HCT116 (cell line): ENCODE measurements around the gene PTPN1. TPM values are rescaled to one million over a fixed set of nuclear protein-coding genes. Genes with fewer than 3 reads are reported as not detected.

Source experiments
- ATAC-seq: fragments of 200-7000 bp; cut with Tn5 transposase; 2 replicates; pipeline ENCODE4 v1.9.1; 2020; ENCODE audit warnings: mild to moderate bottlenecking, moderate library complexity
- BruUV-seq: library from RNA; stranded (reverse); fragments of 400-500 nt; replicated peaks from 2 replicates; lab custom pipeline; 2021; lab: Mats Ljungman, UMichigan
- CTCF ChIA-PET: fragments of 300-600 bp; sonication (Branson Sonifier 250); formaldehyde crosslinking; loops from one replicate; lab custom pipeline; 2021; ENCODE audit warnings: antibody characterized with exemption; lab: Charles Lee
- POLR2A ChIA-PET: fragments of 300-600, 350-600 bp; sonication (Branson Sonifier 250); formaldehyde crosslinking; loops from one replicate; lab custom pipeline; 2021; ENCODE audit warnings: antibody characterized with exemption; lab: Charles Lee
- RAD21 ChIA-PET, 2 experiments: fragments of 300-600 bp; sonication (Branson Sonifier 250); formaldehyde crosslinking; loops; one replicate each; lab custom pipeline; 2023; ENCODE audit warnings: low total read pairs in 2 of 2; ENCODE audit not compliant: uncharacterized antibody in 2 of 2, unreplicated experiment in 2 of 2, low non-redundant PET in 1 of 2; lab: Charles Lee
- DNase-seq: peaks from one replicate; pipeline ENCODE4 v3.0.0-alpha.2; 2010; ENCODE audit warnings: low read depth, low spot score
- H2AFZ ChIP-seq: fragments of 200-600 bp; shearing (Covaris generic), sonication (generic); 2 replicates; pipeline ENCODE4 v1.6.1; 2017; ENCODE audit warnings: low read depth, mixed run types, mixed read lengths, antibody characterized with exemption, low read length; ENCODE audit not compliant: poor library complexity, severe bottlenecking
- H3K27ac ChIP-seq: 2 replicates; pipeline ENCODE4 v1.5.1; 2012; ENCODE audit warnings: low read depth, low read length
- H3K27me3 ChIP-seq: fragments of 200-600 bp; sonication (generic); 2 replicates; pipeline ENCODE4 v1.6.1; 2016; ENCODE audit warnings: mixed run types, low read length, mixed read lengths; ENCODE audit not compliant: insufficient read depth
- H3K36me3 ChIP-seq, 2 experiments: fragments of 200-500 bp in 1 of 2; fragments of 200-600 bp in 1 of 2; sonication (Bioruptor generic) in 1 of 2; sonication (generic) in 1 of 2; 2 replicates each; pipeline versions ENCODE4 v1.5.1 to v1.6.1; 2014 to 2016; ENCODE audit warnings: low read length in 2 of 2, inconsistent platforms in 1 of 2, mixed read lengths in 1 of 2, mixed run types in 1 of 2; ENCODE audit not compliant: insufficient read depth in 2 of 2, control insufficient read depth in 1 of 2
- H3K4me1 ChIP-seq, 2 experiments: fragments of 200-600 bp in 1 of 2; sonication (generic) in 1 of 2; 2 replicates each; pipeline versions ENCODE4 v1.5.1 to v1.6.1; 2012 to 2017; ENCODE audit warnings: low read length in 2 of 2, inconsistent platforms in 1 of 2, mild to moderate bottlenecking in 1 of 2, mixed read lengths in 1 of 2, mixed run types in 1 of 2, moderate library complexity in 1 of 2; ENCODE audit not compliant: insufficient read depth in 2 of 2, control insufficient read depth in 1 of 2
- H3K4me2 ChIP-seq: fragments of 200-600 bp; sonication (generic); 2 replicates; pipeline ENCODE4 v1.6.1; 2017; ENCODE audit warnings: mixed run types, low read length, mixed read lengths
- H3K4me3 ChIP-seq, 2 experiments: fragments of 200-600 bp in 1 of 2; sonication (generic) in 1 of 2; replicated peaks in 1 of 2; 2 replicates each; pipeline ENCODE4 v1.5.1; 2011 to 2016; ENCODE audit warnings: low read length in 2 of 2, control low read depth in 1 of 2, low read depth in 1 of 2, mild to moderate bottlenecking in 1 of 2, mixed read lengths in 1 of 2, mixed run types in 1 of 2
- H3K79me2 ChIP-seq: fragments of 200-600 bp; sonication (generic); 2 replicates; pipeline ENCODE4 v1.6.1; 2017; ENCODE audit warnings: mild to moderate bottlenecking, mixed run types, low read length, moderate library complexity, mixed read lengths; ENCODE audit not compliant: insufficient read depth
- H3K9ac ChIP-seq: fragments of 200-600 bp; sonication (generic); 2 replicates; pipeline ENCODE4 v1.6.1; 2016; ENCODE audit warnings: low read length, mixed read lengths
- H3K9me2 ChIP-seq: fragments of 200-600 bp; sonication (generic), shearing (Covaris generic); 2 replicates; pipeline ENCODE4 v1.6.1; 2017; ENCODE audit warnings: mixed run types, mild to moderate bottlenecking, moderate library complexity; ENCODE audit not compliant: insufficient read depth
- H3K9me3 ChIP-seq, 2 experiments: fragments of 200-500 bp in 1 of 2; fragments of 200-600 bp in 1 of 2; sonication (Bioruptor generic) in 1 of 2; sonication (generic) in 1 of 2; 2 replicates each; pipeline ENCODE4 v1.6.1; 2014 to 2017; ENCODE audit warnings: low read length in 2 of 2, mixed read lengths in 2 of 2, inconsistent platforms in 1 of 2, low read depth in 1 of 2, mild to moderate bottlenecking in 1 of 2, mixed run types in 1 of 2, moderate library complexity in 1 of 2; ENCODE audit not compliant: control insufficient read depth in 1 of 2, insufficient read depth in 1 of 2
- H4K20me1 ChIP-seq: fragments of 200-600 bp; sonication (generic), shearing (Covaris generic); 2 replicates; pipeline ENCODE4 v1.6.1; 2017; ENCODE audit warnings: mixed run types, mild to moderate bottlenecking, moderate library complexity; ENCODE audit not compliant: insufficient read depth
- ATF3 ChIP-seq: IDR thresholded peaks from 2 replicates; pipeline ENCODE4 v1.6.1; 2012
- CBX3 ChIP-seq: IDR thresholded peaks from 2 replicates; pipeline ENCODE4 v1.6.1; 2012; ENCODE audit warnings: low read depth
- CEBPB ChIP-seq: IDR thresholded peaks from 2 replicates; pipeline ENCODE4 v1.6.1; 2012; ENCODE audit warnings: low read depth
- EGR1 ChIP-seq: IDR thresholded peaks from 2 replicates; pipeline ENCODE4 v1.6.1; 2012; ENCODE audit warnings: low read depth
- ELF1 ChIP-seq: IDR thresholded peaks from 2 replicates; pipeline ENCODE4 v1.6.1; 2012; ENCODE audit warnings: low read depth, borderline replicate concordance
- EZH2 ChIP-seq: fragments of 200-600 bp; sonication (generic); IDR thresholded peaks from 2 replicates; pipeline ENCODE4 v1.6.1; 2017; ENCODE audit warnings: antibody characterized with exemption, mixed run types
- EZH2phosphoT487 ChIP-seq: fragments of 200-600 bp; IDR thresholded peaks from 2 replicates; pipeline ENCODE4 v1.6.1; 2018; ENCODE audit warnings: antibody characterized with exemption, borderline replicate concordance
- FOSL1 ChIP-seq: IDR thresholded peaks from 2 replicates; pipeline ENCODE4 v1.6.1; 2012; ENCODE audit warnings: low read depth
- JUND ChIP-seq: IDR thresholded peaks from 2 replicates; pipeline ENCODE4 v1.6.1; 2012
- POLR2AphosphoS5 ChIP-seq: IDR thresholded peaks from 2 replicates; pipeline ENCODE4 v1.6.1; 2011; ENCODE audit warnings: mild to moderate bottlenecking, low read depth, low read length, moderate library complexity
- RAD21 ChIP-seq: IDR thresholded peaks from 2 replicates; pipeline ENCODE4 v1.6.1; 2012; ENCODE audit warnings: low read depth, mild to moderate bottlenecking
- SIN3A ChIP-seq: IDR thresholded peaks from 2 replicates; pipeline ENCODE4 v1.6.1; 2012; ENCODE audit warnings: low read depth
- SP1 ChIP-seq: IDR thresholded peaks from 2 replicates; pipeline ENCODE4 v1.6.1; 2012; ENCODE audit warnings: low read depth
- SRF ChIP-seq: IDR thresholded peaks from 2 replicates; pipeline ENCODE4 v1.6.1; 2012; ENCODE audit warnings: low read depth
- TCF7L2 ChIP-seq: IDR thresholded peaks from 2 replicates; pipeline ENCODE4 v1.7.0; 2011; ENCODE audit warnings: borderline replicate concordance, inconsistent platforms; ENCODE audit not compliant: insufficient read depth, insufficient read length; ENCODE audit errors: extremely low read depth
- YY1 ChIP-seq: IDR thresholded peaks from 2 replicates; pipeline ENCODE4 v1.6.1; 2011; ENCODE audit warnings: low read length, low read depth, moderate library complexity, mild to moderate bottlenecking; ENCODE audit not compliant: insufficient replicate concordance; ENCODE audit errors: extremely low read depth
- ZBTB33 ChIP-seq: IDR thresholded peaks from 2 replicates; pipeline ENCODE4 v1.6.1; 2011; ENCODE audit warnings: mild to moderate bottlenecking, low read length, moderate library complexity; ENCODE audit not compliant: insufficient replicate concordance; ENCODE audit errors: extremely low read depth
- ZFX ChIP-seq: fragments of 450-650 bp; IDR thresholded peaks from 2 replicates; pipeline ENCODE4 v1.6.1; 2017
- ZNF274 ChIP-seq: fragments of 200-500 bp; sonication (Bioruptor generic); IDR thresholded peaks from 2 replicates; pipeline ENCODE4 v1.6.1; 2014; ENCODE audit warnings: mild to moderate bottlenecking, low read depth, low read length, inconsistent platforms
- intact Hi-C: fragments of 100-400 bp; cut with micrococcal nuclease; formaldehyde crosslinking; loops from 2 replicates; pipeline ENCODE4 v1.10.0; 2022
- total RNA-seq: library from RNA; stranded (reverse); gene quantifications from one replicate; pipeline ENCODE4 v1.2.1, GENCODE V29; 2021; ENCODE audit not compliant: unreplicated experiment

Gene PTPN1
- total RNA-seq, 1 experiment from 2014 or later = 47.5 TPM

- Histone ChIP-seq H3K36me3 (no peaks in the 10 kb centered on the region), H3K9me2 (no peaks in the 10 kb centered on the region), H3K4me3 (no peak overlapping the region), H3K27ac (no peak overlapping the region), H4K20me1 (peaks cover 5% of the 10 kb centered on the region; the same call in 1 of the 2 replicates), H3K4me1 (peaks cover 0 to 59% of the 10 kb centered on the region in 2 experiments; a peak in 3 of 4 replicates), H3K27me3 (no peaks in the 10 kb centered on the region), H3K9ac (no peak overlapping the region), H3K4me2 (no peak overlapping the region), H2AFZ (no peak overlapping the region), H3K79me2 (peaks cover 100% of the 10 kb centered on the region), H3K9me3 (no peaks in the 10 kb centered on the region)
- ATAC-seq = no peak
- ChIA-PET CTCF (no interaction called here), POLR2A (no interaction called here), RAD21 (no interaction called here)
- BruUV-seq = no TSS peak
- TF ChIP-seq POLR2AphosphoS5 (no peak), YY1 (no peak), ZNF274 (no peak), FOSL1 (no peak), SIN3A (no peak), ELF1 (no peak), TCF7L2 (no peak), ZBTB33 (no peak), CEBPB (no peak), ZFX (no peak), EGR1 (no peak), SP1 (no peak), JUND (no peak), EZH2phosphoT487 (no peak), CBX3 (no peak), RAD21 (no peak), ATF3 (no peak), EZH2 (no peak), SRF (no peak)
- DNase-seq = no peak
- intact Hi-C loops = no loop called here
Observed at GRCh38 chr20:50516935-50517816, 7.0 kb downstream of the PTPN1 start.
